Nucleus accumbens (tissue), 56 donors: ENCODE results near the gene IL11.
"Not testable (repeated sequence)": the region's sequence is repeated elsewhere in the genome, so short reads cannot be mapped to it uniquely, and the experiment has no call there.

Experiments used
- DNase-seq, 56 donors: peaks; one replicate each; lab custom pipeline; 2025; lab: John Stamatoyannopoulos, UW

The IL11 gene

GRCh38 chr19:55370305-55370988, at the start of gene IL11:
TSS of gene IL11 (minus strand) at chr19:55370463. CDS start at chr19:55370310, 153 bp downstream.
- no peak for DNase-seq

- DNase-seq = peak in 16 of 56 donors; percentile 8 to 41 (median 26)
Measured at GRCh38 chr19:55419624-55420236, 49.5 kb upstream of the IL11 start.

GRCh38 chr19:55419103-55419502, 48.8 kb upstream of the IL11 start:
- peak in 4 of 56 donors; percentile 11 to 35 (median 22) for DNase-seq

GRCh38 chr19:55418185-55418584, 47.9 kb upstream of the IL11 start:
- DNase-seq = peak in 45 of 56 donors; percentile 7 to 77 (median 42)

- no peak for DNase-seq
Measured at GRCh38 chr19:55410168-55410567, 39.9 kb upstream of the IL11 start.

- DNase-seq = not testable (repeated sequence)
Measured at GRCh38 chr19:55409179-55409578, 38.9 kb upstream of the IL11 start.

- DNase-seq = no peak
Measured at GRCh38 chr19:55408533-55408872, 38.2 kb upstream of the IL11 start.

GRCh38 chr19:55407800-55408532, 37.7 kb upstream of the IL11 start:
- DNase-seq = peak; percentile 87 to 100 (median 98)

GRCh38 chr19:55407550-55407799, 37.2 kb upstream of the IL11 start, which contains the start of gene UBE2S:
TSS of gene UBE2S (minus strand) at chr19:55407788. CDS start at chr19:55407589, 199 bp downstream.
- not testable (repeated sequence) for DNase-seq

GRCh38 chr19:55406826-55407549, 36.7 kb upstream of the IL11 start:
- DNase-seq = peak in 3 of 56 donors; percentile 54 to 66 (median 57)

- DNase-seq = no peak
Measured at GRCh38 chr19:55406091-55406825, 36.0 kb upstream of the IL11 start.

- no peak for DNase-seq
Measured at GRCh38 chr19:55405638-55406037, 35.4 kb upstream of the IL11 start.

- DNase-seq = no peak
Measured at GRCh38 chr19:55402509-55402908, 32.2 kb upstream of the IL11 start.

GRCh38 chr19:55401390-55401789, 31.1 kb upstream of the IL11 start:
- DNase-seq = not testable (repeated sequence)

GRCh38 chr19:55400281-55401087, 30.2 kb upstream of the IL11 start:
- DNase-seq = no peak

GRCh38 chr19:55398200-55398925, 28.1 kb upstream of the IL11 start:
- no peak for DNase-seq

- DNase-seq = no peak
Measured at GRCh38 chr19:55392820-55393761, 22.8 kb upstream of the IL11 start.
